ENCODE data around the gene JMJD1C.

JMJD1C gene

GRCh38 chr10:63465293-63466143, at the start of gene JMJD1C:
JMJD1C (minus strand) TSS chr10:63465977; CDS start chr10:63465662, 315 bp downstream.
- H3K27ac ChIP-seq: peak within 1 kb of the TSS; percentile 60
- peak; percentile 18; the same call in 1 of the 2 replicates for TF ChIP-seq CTCF (conservative IDR thresholded peaks at IDR 0.05)
- TF ChIP-seq ZFX (IDR thresholded peaks at IDR 0.05): no peak

GRCh38 chr10:63515002-63515763, 49.4 kb upstream of the JMJD1C start:
- TF ChIP-seq CTCF (conservative IDR thresholded peaks at IDR 0.05) (no peak), ZFX (IDR thresholded peaks at IDR 0.05) (no peak)
- no peak overlapping the region for H3K27ac ChIP-seq

GRCh38 chr10:63506554-63506953, 40.8 kb upstream of the JMJD1C start:
- no peak overlapping the region for H3K27ac ChIP-seq
- no peak for TF ChIP-seq CTCF (conservative IDR thresholded peaks at IDR 0.05)
- TF ChIP-seq ZFX (IDR thresholded peaks at IDR 0.05): no peak

- no peak for TF ChIP-seq ZFX (IDR thresholded peaks at IDR 0.05)
- no peak for TF ChIP-seq CTCF (conservative IDR thresholded peaks at IDR 0.05)
- H3K27ac ChIP-seq: no peak overlapping the region
Observed at GRCh38 chr10:63505562-63505961, 39.8 kb upstream of the JMJD1C start.

- no peak overlapping the region for H3K27ac ChIP-seq
- TF ChIP-seq ZFX (IDR thresholded peaks at IDR 0.05) (no peak), CTCF (conservative IDR thresholded peaks at IDR 0.05) (no peak)
Observed at GRCh38 chr10:63504145-63504881, 38.5 kb upstream of the JMJD1C start.

- TF ChIP-seq CTCF (conservative IDR thresholded peaks at IDR 0.05): no peak
- TF ChIP-seq ZFX (IDR thresholded peaks at IDR 0.05): no peak
Observed at GRCh38 chr10:63503395-63503794, 37.6 kb upstream of the JMJD1C start.

More at GRCh38 chr10:63503395-63503794, 37.6 kb upstream of the JMJD1C start:
- no peak overlapping the region for H3K27ac ChIP-seq

Data from C4-2B (cell line).